ENCODE results near the gene RSL24D1.

The RSL24D1 gene

DNA sequence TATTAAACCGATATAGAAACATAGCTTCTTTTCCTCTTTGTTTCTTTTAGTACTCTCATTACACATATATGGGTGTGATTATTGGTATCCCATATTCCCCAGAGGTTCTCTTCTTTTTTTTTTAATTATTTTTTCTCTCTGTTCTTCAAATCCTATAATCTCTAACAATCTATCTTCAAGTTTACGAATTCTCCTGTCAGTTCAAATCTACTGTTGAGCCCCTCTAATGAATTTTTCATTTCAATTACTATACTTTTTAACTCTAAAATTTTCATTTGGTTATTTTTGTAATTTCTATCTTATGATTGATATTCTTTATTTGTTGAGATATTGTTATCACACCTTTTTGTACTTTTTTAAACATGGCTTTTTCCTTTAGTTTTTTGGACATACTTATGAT is 64.1 kb downstream of the RSL24D1 start:
- H3K4me3 ChIP-seq (ENCODE audit: low read length) = no peak overlapping the region
- H3K27me3 ChIP-seq (ENCODE audit: control insufficient read depth, insufficient read depth, low read length) = no peaks in the 10 kb centered on the region
- no peaks in the 10 kb centered on the region for H3K4me1 ChIP-seq (ENCODE audit: control insufficient read depth, insufficient read depth, low read length)
- H3K9ac ChIP-seq (ENCODE audit: low read length) = no peak overlapping the region
- no peaks in the 10 kb centered on the region for H3K36me3 ChIP-seq (ENCODE audit: control insufficient read depth, insufficient read depth, low read length)
- H3K27ac ChIP-seq (ENCODE audit: low read depth, low read length) = no peak overlapping the region
